Fibroblast of the conjunctiva (primary cell): ENCODE results near the gene UBE2R2.
"Not testable (repeated sequence)": the region's sequence is repeated elsewhere in the genome, so short reads cannot be mapped to it uniquely, and the experiment has no call there.

Experiments used
- DNase-seq: peaks from one replicate; pipeline ENCODE4 v3.0.0-alpha.2; 2010; ENCODE audit warnings: low read depth

UBE2R2 gene

DNA sequence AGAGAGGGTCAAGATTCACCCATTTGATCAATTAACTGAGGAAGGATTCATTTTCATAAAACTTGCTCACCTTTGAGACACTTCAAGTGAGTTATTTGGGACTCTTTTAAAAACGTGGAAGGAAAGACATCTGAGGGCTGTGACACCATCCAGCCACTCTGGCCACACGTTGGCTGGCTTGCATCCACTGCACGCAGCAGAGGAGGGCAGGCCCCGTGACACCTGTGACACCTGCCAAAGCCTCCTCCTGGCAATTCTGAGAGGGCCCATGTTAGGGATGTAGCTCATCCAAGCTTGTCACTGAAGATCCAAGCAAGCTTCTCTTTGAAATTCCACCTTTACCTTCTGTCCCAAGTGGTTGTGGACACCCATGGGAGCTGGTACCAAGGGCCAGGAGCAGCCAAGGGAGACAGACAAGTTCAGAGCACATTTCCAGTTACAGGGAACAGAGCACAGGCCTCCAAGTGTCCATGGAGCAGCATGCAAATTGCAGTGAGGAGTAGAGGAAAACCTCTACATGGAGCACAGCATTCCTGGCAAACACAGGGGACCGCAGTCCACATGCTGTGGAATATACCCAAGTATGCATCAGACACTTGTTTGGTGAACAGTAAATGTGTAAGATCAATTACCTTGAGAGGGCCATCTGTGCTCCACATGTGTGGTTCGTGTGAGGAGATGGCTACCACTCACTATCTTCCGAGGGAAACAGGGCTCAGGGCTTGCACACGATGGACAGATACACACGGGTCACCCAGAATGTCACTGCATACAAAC is 16.8 kb upstream of the UBE2R2 start:
- no peak for DNase-seq

DNA sequence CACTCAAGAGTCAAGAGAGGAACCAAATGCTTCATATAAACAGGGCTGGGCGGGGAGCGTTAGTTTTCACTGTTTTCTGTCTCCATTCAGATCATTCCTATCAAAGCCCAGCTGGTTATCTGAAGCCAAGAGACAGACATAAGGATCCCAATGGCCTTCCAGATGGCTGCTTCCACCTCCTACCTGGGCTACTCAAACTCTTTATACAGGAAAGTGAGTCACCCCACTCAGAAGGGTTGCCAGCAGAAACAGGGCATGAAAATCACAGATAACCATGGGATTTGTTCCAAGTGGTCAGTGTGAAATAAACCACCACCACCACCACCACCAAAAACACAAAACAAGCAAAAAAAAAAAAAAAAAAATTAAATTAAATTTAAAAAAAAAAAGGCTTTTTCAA is 16.1 kb upstream of the UBE2R2 start:
- no peak for DNase-seq

DNA sequence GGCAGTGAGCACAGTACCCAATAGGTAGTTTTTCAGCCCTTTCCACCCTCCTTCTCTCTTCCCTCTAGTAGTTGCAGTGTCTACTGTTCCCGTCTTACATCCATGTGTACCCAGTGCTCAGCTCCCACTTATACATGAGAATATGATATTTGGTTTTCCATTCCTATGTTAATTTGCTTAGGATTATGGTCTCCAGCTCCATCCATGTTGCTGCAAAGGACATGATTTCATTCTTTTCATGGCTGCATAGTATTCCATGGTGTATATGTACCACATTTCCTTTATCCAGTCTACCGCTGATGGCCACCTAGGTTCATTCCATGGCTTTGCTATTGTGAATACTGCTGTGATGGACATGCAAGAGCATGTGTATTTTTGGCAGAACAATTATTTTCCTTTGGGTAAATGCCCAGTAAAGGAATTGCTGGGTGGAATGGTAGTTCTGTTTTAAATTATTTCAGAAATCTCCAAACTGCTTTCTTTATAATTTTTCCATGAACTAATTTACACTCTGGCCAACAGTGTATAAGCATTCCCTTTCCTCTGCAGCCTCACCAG is 14.9 kb upstream of the UBE2R2 start:
- not testable (repeated sequence) for DNase-seq

DNA sequence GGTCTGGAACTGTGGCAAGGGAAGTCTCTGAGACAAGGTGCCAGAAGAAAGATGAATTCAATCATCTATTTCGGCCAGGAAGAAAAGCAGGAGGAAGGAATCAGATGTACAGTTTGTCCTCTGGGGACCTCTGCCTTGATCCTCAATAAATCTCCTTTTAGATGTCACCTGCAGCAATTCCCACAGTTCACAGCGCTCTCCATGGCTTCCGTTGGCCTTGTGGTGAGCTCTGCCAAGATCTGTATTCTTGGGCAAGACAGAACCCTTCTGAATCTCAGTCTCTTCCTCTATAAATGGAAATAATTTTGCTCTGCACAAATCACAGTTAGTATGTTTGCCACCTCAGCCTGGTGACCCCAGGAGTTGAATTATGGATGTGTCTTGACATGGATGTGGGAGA is 12.8 kb upstream of the UBE2R2 start:
- not testable (repeated sequence) for DNase-seq

DNA sequence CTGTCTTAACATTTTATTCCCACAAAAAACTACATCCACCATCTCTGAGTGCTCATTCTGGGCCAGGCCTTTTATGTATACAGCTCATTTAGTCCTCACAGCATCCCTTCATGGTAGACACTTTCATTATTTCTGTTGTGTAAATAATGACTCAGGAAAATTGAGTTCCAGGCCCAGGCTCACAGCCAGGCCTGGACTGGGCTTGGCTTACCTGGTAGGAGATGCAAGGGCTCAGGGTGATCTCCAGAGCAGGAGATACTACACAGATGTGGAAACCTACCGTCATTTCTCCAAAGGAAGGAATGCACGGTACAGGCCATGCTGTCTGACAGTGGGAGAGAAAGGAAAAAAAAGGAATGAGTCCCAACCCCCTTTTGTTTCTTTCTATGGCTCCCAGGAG is 9.8 kb upstream of the UBE2R2 start:
- DNase-seq, result not testable (repeated sequence)

DNA sequence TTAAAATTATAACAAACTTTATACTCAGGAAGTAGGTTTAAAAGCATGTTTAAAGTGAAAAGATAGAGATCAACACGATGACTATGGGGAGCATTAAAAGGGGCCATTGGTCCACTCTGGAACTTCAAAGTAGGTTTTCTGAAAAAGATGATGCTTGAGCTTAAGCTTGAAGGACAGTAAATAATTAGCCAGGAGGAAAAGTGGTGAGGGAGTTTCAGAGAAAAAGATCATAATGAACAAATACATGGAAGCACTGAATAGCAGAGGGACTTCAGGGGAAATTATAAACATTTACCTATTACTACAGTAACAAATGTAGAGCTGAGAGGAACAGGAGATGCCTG is 8.0 kb upstream of the UBE2R2 start:
- not testable (repeated sequence) for DNase-seq

DNA sequence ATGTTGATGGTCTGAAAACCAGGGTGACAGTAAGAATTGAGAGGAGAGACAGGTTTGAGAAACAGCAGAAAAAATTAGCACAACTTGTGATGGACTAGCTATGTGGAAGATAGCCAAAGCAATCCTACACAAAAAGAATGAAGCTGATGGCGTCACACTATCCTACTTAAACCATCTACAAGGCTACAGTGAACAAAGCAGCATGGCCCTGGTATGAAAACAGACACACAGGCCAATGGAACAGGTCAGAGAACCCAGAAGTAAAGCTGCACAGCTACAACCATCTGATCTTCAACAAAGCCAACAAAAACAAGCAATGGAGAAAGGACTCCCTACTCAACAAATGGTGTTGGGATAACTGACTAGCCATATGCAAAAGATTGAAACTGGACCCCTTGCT is 7.5 kb upstream of the UBE2R2 start:
- no peak for DNase-seq

DNA sequence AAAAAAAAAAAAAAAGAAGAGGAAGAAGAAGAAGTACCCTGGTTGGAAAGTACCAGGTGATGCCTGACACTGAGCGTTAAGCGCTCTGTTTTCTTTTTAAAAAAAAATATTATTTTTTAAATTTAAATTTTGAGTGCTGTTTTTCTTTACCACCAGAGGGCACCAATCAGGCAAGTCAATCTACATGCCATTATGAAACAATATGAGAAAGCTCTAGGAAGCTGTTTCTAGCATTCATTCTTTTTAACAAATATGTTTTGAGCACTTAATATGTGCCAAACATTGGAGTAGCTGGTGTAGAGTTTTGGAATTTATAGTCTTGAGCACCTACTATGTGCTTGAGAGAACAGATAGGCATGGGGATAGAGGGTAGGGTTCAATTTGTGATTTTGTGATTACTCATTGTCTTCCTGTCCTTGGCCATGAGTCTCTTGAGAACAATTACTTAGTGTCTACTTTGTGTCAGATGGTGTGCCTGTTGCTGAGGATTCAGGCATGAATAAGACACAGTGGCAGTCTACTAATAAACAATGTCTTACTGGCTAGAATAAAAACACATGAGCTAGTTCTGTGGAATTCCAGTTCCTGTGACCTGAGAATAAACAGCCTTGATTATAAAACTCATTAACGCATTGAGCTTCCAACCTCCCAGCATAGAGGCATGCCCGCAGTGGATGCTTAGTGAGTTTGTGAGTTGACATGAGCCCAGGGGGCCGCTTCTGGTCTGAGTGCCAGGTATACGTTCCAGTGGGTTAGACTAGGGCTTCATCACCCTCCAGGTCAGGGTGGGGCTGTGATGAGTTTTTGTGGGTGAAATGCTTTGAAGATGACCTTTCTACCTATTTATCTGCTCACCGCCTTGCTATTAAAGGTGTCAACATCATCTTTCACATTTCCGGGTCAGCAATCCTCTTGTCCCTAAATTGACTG is 3.0 kb upstream of the UBE2R2 start:
- DNase-seq, result peak; percentile 31

DNA sequence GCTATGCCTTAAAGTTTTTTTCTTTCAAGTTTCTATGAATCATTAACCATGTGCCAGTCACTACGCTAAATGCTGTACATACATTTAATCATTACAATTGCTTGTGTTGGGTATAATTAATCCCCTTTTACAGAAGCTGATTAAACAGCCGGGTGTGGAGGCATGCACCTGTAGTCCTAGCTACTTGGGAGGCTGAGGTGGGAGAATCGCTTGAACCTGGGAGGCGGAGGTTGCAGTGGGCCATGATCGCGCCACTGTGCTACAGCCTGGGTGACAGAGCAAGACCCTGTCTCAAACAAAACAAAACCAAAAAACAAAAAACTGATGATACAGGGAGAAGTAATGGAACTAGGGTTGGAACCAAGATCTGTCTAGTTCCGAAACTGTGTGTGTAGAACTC is 1.2 kb upstream of the UBE2R2 start:
- DNase-seq, result no peak

DNA sequence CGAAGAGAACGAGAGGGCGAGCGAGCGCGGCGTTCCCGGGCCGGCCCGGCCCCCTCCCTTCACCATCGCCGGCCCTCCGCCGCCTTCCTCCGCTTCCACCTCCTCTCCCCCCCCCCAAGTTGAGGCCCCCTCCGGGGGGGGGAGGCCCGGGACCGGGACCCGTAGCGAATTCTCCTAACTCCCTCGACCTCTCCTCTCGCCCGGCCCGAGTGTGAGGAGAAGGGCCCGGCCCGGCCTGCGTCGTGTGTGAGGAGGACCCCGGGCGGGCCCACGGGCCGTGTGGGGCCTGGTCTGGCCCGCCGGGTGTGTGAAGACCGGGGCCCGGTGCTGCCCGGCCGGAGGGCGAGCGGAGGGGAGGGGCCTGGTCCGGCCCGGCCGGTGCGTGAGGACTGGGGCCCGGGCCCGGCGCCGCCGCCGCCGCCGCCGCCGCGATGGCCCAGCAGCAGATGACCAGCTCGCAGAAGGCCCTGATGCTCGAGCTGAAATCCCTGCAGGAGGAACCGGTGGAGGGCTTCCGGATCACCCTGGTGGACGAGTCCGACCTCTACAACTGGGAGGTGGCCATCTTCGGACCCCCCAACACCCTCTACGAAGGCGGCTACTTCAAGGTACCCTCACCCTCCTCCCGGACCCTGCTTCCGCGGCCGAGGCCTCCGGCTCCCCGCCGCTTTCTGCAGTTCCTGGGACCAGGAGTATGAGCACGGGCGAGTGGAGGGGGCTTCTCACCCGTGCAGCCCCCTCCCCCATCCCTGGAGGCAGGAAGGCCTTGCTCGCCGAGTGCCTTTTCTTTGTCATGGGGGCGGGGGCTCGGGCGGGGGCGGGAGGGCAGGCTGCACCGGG is 587 bp downstream of the UBE2R2 start:
- DNase-seq, result no peak

DNA sequence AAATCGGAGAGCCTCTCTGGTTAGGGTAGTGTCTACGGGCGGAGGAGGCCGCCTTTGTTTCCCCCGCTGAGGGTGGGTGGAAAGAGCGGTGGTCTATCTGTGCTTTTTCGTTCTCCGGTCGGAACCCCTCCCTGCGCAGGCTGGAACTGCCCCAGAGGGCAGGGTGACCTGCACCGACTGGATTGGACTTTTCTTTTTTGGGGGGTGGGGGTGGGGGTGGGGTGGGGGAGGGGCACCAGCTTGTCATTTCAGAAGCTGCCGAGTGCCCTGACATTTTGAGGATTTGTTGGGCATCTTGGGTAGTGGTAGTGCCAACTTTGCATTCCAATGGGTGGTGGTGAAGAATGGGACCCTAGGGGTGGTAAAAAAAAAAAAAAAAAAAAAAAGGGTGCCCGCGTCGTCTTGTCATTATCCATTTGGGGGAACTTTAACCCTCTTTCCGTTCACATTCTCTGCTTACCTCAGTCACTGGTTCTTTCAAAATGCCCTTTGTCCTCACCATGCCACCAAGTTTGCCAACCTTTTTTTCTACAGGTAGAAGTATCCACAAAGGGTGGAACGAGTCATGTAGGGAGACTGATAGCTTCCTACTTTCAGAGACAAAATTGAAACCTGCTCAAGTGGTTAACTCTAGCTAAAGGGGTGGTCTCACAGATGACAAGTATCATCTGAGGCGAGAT is 1.3 kb downstream of the UBE2R2 start:
- DNase-seq, result no peak

DNA sequence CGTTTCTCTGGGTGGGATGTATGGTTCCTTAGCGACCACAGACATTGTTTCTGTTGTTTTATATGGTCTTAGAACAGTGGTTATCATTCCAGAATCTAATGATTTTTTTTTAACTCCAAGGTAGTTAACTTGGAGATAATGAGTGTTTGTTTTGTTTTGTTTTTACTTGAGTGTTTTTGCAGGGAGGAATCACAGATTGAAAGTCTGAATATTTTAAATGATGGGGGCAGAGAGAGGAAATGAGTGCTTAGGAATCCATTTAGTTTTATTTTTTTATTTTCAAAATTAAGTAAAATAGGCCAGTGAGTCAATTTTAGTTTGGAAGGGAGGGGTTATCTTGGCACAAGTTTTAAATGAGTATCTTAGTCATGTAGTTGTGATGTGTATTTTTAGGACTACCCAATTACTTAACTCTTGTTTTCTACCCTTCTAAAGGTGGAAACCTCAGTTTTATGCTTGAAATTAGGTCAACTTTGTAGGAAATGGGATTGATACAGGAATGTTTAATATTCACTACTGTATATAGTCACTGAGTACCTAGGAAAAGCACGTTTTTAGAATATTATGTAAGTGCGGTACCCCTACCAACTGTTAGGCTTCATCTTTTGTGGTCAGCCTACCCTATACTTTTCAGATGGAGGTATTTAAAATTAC is 2.0 kb downstream of the UBE2R2 start:
- DNase-seq, result no peak

DNA sequence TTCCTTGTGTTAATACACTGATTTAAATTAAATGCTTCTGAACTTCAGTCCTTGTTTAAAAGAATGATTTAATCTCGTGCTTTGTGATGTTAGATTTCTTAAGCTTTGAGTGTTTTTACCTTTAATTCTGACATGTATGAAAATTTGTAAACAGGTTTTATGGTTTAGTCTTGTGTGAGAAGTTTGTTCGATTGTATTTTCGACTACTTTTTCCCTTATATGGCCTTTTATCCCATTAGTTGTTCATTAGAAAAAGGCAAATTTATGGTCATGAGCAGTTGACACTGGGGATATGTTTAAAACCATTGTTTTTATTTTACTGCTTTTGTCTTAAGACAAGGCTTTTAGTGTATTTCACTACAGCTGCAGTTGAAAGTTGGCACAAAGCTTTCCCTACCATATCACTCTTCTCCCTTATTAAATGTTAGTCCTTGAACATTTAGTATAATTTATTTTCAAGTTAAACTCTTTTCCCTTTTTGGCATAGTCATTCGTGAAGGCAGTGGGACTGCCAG is 3.3 kb downstream of the UBE2R2 start:
- no peak for DNase-seq

DNA sequence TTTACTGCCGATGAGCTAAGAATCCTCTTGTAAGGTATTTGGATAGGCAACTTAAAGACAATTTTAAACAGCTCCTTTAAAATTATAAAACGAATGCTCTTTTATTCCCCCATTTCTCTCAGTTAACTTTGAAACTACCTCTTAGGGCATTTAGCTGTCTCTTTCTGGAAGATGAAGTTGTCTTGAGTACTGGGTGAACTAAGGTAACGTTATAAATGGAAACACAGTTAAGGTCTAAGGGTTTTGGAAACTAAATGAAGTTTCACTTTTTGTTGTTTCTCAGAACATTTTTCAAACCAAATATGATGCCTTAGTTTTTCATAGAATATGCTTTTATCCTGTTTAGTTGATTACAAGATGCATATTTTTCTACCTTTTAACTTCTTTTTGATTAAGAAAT is 6.8 kb downstream of the UBE2R2 start:
- no peak for DNase-seq

DNA sequence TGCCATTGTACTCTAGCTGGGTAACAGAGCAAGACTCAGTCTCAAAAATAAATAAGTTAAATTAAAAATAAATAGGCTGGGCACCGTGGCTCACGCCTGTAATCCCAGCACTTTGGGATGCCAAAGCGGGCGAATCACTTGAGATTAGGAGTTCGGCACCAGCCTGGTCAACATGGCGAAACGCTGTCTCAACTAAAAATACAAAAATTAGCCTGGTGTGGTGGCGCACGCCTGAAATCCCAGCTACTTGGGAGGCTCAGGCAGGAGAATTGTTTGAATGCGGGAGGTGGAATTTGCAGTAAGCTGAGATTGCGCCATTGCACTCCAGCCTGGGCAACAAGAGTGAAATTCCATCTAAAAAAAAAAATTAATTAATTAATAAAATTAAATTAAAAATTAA is 10.3 kb downstream of the UBE2R2 start:
- DNase-seq, result not testable (repeated sequence)

DNA sequence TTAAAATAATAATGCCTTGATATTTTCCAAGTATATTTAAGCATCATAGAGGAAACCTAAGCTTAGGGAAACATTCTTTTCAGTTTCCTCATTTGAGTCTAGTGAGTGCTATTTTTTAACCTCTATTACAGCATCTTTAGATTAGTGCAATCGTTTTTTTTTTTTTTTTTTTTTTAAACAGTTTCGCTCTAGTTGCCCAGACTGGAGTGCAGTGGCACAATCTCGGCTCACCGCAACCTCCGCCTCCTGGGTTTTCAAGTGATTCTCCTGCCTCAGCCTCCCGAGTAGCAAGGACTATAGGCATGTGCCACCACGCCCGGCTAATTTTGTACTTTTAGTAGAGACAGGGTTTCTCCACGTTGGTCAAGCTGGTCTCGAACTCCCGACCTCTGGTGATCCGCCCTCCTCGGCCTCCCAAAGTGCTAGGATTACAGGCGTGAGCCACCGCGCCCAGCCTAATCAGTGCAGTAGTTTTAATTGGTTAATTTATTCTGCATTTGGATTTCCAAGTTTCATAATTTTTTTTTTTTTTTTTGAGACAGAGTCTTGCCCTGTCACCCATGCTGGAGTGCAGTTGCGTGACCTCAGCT is 12.8 kb downstream of the UBE2R2 start:
- not testable (repeated sequence) for DNase-seq

DNA sequence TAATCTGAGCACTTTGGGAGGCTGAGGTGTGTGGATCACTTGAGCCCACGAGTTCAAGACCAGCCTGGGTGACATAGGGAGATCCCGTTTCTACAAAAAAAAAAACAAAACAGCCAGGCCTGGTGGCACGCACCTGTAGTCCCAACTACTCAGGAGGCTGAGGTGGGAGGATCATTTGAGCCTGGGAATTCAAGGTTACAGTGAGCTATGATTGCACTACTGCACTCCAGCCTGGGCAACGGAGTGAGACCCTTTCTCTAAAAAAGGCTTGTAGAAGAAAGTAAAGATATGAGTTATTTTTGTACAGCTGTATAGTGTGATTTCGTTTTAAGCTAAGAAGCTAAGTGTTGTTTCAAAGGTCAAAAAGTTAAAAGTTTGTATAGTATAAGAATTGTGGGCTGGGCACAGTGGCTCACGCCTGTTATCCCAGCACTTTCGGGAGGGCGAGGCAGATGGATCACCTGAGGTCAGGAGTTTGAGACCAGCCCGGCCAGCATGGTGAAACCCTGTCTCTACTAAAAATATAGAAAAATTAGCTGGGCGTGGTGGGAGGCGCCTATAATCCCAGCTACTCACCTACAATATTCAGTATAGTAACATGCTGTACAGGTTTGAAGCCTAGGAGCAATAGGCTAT is 18.8 kb downstream of the UBE2R2 start:
- DNase-seq, result no peak

DNA sequence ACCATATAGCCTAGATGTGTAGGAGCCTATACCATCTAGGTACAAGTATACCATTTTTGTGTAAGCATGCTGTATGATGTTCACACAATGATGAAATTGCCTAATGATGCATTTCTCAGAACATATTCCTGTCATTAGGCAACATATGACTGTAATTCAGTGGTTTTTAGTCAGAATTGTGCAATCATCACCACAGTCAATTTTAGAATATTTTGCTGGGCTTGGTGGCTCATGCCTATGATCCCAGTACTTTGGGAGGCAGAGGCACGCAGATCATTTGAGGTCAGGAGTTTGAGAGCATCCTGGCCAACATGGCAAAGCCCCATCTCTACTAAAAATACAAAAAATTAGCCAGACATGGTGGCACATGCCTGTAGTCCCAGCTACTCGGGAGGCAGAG is 19.3 kb downstream of the UBE2R2 start:
- peak; percentile 68 for DNase-seq

DNA sequence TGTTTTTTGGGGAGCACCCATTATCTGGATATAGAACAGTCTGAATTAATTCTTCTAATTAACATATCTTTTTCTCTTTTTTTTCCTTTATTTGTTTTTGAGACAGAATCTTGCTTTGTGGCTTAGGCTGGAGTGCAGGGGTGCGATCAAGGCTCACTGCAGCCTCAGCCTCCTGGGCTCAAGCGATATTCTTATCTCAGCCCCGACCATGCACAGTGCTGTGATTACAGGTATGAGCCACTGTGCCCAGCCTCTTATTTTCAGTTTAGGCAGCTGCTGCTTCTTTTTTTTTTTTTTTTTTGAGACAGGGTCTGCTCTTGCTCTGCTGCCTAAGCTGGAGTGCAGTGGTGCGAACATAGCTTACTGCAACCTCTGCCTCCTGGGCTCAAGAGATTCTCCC is 20.2 kb downstream of the UBE2R2 start:
- no peak for DNase-seq

DNA sequence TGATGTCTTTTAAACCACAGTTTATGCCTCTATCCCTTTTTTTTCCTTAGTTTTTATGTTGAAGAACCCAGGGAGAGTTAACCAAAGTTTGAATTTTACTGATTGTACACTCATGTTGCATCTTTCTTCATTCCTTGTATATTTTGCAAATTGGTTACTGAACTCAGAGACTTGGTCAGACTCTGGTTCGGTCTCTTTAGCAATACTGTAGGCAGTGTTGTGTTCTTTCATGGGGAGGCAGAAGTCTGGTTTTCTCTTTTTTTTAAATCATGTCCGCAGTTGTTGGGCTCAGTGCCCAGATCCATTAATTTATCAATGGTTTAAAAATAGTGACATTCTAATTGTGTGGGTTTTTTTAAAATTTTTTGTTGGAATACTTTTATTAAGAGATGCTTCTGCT is 23.4 kb downstream of the UBE2R2 start:
- no peak for DNase-seq
